ENCODE data around the gene ARSG.
"Not testable (repeated sequence)": the region's sequence is repeated elsewhere in the genome, so short reads cannot be mapped to it uniquely, and the experiment has no call there.

DNA sequence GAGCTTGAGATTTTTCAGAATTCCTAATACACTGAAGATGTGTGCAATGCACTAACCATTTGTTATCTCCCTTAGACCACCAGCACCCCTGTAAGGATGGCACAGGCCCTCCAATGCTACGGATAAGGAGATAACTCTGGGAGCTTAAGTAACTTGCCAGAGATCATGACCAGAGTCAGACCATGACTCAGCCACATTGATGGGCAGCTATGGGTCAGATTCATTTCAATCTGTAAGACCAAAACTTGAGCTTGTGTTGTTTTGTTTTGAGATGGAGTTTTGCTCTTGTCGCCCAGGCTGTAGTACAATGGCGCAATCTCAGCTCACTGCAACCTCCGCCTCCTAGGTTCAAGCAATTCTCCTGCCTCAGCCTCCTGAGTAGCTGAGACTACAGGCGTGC is 63.8 kb downstream of the ARSG start:
- TF ChIP-seq, protein P1, sequence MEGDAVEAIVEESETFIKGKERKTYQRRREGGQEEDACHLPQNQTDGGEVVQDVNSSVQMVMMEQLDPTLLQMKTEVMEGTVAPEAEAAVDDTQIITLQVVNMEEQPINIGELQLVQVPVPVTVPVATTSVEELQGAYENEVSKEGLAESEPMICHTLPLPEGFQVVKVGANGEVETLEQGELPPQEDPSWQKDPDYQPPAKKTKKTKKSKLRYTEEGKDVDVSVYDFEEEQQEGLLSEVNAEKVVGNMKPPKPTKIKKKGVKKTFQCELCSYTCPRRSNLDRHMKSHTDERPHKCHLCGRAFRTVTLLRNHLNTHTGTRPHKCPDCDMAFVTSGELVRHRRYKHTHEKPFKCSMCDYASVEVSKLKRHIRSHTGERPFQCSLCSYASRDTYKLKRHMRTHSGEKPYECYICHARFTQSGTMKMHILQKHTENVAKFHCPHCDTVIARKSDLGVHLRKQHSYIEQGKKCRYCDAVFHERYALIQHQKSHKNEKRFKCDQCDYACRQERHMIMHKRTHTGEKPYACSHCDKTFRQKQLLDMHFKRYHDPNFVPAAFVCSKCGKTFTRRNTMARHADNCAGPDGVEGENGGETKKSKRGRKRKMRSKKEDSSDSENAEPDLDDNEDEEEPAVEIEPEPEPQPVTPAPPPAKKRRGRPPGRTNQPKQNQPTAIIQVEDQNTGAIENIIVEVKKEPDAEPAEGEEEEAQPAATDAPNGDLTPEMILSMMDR (IDR thresholded peaks at IDR 0.05): not testable (repeated sequence)
- not testable (repeated sequence) for TF ChIP-seq EZH2 (IDR thresholded peaks at IDR 0.05; ENCODE audit: borderline replicate concordance, insufficient read depth, low read depth, low read length, poor library complexity, severe bottlenecking)

Measured in B cell (primary cell).